Measurements from ENCODE around the gene ARID1B.

GRCh38 chr6:157013649-157014304 is 236.6 kb downstream of the ARID1B start:
- TF ChIP-seq EZH2phosphoT487 (conservative IDR thresholded peaks at IDR 0.05; ENCODE audit: low read length), result no peak
- TF ChIP-seq CTCF (IDR thresholded peaks at IDR 0.05; ENCODE audit: insufficient read depth, low read length, poor library complexity, severe bottlenecking), result no peak
